HG03066 (cell line): ENCODE data around the gene CTSS.
"Not testable (repeated sequence)": the region's sequence is repeated elsewhere in the genome, so short reads cannot be mapped to it uniquely, and the experiment has no call there.

ENCODE experiments used
- ATAC-seq: cut with Tn5 transposase; IDR thresholded peaks from one replicate; pipeline ENCODE4 v1.9.1; 2021; ENCODE audit warnings: low read depth; ENCODE audit not compliant: unreplicated experiment

The CTSS gene

DNA sequence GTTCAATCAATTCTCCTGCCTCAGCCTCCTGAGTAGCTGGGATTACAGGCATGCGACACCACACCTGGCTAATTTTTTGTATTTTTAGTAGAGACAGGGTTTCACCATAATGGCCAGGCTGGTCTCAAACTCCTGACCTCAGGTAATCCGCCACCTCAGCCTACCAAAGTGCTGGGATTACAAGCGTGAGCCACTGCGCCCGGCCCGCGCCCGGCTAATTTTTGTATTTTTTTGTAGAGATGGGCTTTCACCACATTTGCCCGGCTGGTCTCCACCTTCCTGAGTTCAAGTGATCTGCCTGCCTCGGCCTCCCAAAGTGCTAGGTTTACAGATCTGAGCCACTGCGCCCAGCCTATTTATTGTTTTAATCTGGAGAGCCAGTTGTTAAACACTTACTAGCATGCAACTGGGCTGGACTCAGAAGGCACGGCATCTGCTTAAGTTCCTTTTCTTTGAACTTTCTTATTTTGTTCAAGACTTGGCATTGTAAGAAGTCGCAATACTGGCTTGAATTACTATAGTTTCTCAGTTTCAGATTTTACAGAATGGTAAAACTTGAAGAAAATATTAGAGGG is 10.4 kb upstream of the CTSS start:
- ATAC-seq, result not testable (repeated sequence)

DNA sequence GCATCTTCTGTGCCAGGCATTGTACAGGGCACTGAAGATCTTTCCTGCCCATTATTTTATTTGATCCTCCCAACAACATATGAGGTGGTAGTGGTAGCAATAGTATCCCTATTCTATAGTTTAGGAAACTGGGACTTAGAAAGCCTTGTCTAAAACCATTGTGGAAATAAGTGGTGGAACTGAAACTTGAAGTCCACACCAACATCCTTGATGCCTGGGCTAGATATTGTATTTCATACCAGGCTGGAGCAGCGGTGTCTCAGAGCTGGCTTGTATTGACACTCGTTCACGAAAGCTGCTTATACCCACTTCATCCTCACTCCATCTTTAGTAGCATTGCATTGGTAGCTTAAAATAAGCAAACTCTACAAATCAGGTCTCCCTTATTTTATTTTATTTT is 9.7 kb upstream of the CTSS start:
- no peak for ATAC-seq

DNA sequence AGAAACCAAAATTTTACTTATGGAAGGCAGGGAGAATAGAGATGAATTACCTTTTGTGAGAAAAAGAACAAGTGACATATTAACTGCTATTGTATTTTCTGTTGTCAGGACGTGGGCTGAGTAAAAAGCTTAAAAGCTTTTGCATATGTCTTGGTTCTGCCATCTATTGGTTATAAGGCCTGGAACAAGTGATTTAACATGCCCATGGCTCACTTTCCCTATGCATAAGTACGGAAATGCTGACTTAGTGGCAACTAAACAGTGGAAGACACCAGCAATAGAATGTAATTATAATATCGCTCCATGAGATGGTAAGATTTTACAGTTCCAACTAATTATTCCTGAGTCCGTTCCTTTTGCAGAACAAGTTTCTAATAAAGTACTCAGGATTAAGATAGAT is 6.7 kb upstream of the CTSS start:
- ATAC-seq, result no peak

DNA sequence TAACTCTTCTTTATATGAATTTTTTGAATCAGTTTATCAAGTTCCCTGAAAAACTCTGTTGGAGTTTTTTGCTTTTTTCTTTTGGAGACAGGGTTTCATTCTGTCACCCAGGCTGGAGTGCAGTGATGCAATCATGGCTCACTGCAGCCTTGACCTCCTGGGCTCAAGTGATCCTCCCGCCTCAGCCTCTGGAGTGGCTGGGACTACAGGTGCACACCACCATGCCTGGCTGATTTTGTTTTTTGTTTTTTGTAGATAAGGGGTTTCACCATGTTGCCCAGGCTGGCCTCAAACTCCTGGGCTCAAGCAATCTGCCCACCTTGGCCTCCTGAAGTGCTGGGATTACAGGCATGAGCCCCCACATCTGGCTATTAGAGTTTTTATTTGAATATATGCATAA is 2.1 kb upstream of the CTSS start:
- not testable (repeated sequence) for ATAC-seq

DNA sequence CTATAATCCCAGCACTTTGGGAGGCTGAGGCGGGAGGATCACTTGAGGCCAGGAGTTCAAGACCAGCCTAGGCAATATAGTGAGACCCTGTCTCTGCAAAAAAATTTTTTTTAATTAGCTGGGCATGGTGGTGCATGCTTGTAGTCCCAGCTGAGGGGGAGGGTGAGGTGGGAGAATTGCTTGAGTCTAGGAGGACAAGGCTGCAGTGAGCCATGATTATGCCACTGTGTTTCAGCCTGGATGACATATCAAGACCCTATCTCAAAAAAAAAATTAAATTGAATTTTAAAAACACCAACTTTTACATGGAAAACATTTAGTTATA is 361 bp upstream of the CTSS start:
- ATAC-seq, result peak; percentile 17

DNA sequence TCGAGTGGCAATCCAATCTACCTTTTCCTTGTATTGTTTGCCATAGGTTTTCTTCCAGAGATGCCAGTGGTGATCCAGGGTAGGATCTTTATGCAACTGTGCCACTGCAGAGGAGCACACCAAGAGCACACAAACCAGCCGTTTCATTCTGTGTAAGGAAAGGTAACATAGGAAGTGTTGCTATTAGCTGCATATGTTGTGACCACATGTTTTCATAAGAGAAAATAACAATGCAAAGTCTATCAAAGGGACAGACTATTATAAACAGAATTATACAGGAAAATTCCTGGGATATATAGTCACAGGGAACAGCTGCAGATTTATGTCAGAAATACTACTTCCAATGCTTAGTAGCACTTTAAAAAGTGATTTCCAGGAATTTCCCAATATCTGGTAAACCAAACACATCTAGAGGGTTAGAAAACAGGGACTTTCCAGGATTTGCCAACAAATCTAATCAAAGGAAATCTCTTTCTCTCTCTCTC is 919 bp downstream of the CTSS start:
- ATAC-seq, result no peak

DNA sequence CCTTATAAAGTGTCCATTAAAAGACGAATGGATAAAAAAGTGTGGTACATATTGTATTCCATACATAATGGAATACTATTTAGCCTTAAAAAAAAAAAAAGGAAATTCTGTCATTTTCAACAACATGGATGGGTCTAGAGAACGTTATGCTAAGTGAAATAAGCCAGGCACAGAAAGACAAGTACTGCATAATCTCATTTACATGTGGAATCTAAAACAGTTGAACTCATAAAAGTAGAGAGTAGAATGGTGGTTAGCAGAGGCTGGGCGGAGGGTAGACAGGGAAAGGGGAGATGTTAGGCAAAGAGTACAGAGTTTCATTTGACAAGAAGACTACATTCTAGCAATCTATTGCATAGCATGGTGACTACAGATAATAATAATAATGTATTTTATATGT is 2.6 kb downstream of the CTSS start:
- ATAC-seq, result no peak

DNA sequence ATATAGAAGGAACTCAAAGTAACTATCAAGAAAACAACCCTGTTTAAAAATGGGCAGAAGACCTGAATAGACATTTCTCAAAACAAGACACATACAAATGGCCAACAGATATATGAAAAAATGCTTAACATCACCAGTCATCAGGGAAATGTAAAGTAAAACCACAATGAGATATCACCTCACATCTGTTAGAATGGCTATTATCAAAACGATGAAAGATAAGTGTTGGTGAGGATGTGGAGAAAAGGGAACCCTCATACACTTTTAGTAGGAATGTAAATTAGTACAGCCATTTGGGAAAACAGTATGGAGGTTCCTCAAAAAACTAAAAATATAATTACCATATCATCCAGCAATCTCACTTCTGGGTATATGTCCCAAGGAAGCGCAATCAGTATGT is 3.0 kb downstream of the CTSS start:
- ATAC-seq, result no peak

DNA sequence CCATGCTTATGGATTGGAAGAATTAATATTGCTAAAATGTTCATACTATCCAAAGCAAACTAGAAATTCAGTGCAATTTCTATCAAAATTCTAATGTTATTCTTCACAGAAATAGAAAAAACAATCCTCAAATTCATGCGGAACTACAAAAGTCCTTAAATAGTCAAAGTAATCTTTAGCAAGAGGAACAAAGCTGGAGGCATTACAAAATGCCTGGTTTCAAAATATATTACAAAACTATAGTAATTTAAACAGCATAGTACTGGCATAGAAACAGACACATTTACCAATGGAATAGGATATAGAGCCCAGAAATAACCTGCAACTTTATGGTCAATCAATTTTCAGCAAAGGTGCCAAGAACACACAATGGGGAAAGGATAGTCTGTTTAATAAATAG is 3.8 kb downstream of the CTSS start:
- no peak for ATAC-seq

DNA sequence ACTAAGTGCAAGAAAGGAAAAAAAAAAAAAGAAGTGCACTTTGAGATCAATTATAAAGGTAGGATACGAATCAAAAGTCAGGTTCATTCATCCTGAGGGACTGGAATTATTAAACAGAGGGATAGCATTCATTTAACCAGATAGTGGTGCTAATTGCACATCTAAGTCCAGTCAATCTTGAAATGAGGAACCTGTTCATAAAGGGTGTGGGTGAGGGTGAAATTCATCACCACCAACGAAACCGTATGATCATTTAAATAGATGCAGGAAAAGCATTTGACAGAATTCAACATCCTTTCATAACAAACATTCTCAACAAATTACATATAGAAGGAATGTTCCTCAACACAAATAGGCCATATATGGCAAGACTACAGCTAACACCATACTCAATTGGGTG is 5.6 kb downstream of the CTSS start:
- no peak for ATAC-seq

DNA sequence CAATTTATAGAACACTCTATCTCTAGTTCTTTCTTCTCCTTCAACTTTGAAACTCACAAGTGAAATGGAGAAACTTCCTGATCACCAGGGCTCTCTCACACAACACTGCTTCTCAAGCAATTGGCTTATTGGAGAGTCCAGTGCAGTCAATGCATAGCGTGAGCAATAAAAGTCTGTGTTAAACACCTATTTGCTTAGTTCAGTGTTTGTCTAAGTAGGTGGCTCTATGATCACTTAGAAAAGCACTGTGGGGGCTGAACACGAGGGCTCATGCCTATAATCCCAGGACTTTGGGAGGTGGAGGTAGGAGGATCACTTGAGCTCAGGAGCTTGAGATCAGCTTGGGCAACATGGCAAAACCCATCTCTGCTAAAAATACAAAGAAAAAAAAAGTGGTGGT is 12.2 kb downstream of the CTSS start:
- ATAC-seq, result no peak

DNA sequence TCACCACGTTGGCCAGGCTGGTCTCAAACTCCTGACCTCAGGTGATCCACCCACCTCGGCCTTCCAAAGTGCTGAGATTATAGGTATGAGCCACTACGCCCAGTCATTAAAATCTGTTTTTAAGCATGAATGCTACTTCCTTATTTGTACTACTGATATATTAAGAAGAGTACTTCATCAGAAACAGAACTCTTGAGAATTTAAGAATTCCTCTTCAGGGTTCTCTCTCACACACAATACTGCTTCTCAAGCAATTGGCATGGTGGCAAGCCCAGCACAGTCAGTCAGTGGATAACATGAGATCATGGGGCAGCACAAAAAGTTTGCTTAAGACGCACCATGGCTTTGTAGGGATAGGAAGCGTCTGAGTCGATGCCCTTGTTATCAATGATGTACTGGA is 14.1 kb downstream of the CTSS start:
- no peak for ATAC-seq

DNA sequence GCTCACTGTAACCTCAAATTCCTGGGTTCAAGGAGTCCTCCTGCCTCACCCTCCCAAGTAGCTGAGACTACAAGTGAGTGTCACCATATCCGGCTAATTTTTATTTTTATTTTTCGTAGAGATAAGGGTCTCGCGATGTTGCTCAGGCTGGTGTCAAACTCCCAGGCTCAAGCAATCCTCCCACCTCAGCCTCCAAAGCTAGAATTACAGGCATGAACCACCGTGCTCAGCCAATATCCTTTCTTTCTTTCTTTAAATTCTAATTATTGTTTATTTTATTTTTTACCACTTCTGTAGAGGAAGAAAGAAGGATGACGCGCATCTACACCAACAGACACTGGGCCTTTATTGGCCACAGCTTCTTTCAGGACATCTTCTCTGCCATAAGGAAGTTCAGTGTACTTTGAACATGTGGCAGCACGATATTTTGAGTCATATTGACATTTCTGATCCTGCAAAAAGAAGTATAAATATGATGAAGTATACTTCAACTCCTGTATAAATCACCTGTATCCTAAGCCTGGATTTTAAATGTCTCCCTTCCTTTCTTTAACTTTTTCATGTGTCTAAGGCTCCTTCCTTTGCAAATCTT is 15.8 kb downstream of the CTSS start:
- ATAC-seq, result no peak

DNA sequence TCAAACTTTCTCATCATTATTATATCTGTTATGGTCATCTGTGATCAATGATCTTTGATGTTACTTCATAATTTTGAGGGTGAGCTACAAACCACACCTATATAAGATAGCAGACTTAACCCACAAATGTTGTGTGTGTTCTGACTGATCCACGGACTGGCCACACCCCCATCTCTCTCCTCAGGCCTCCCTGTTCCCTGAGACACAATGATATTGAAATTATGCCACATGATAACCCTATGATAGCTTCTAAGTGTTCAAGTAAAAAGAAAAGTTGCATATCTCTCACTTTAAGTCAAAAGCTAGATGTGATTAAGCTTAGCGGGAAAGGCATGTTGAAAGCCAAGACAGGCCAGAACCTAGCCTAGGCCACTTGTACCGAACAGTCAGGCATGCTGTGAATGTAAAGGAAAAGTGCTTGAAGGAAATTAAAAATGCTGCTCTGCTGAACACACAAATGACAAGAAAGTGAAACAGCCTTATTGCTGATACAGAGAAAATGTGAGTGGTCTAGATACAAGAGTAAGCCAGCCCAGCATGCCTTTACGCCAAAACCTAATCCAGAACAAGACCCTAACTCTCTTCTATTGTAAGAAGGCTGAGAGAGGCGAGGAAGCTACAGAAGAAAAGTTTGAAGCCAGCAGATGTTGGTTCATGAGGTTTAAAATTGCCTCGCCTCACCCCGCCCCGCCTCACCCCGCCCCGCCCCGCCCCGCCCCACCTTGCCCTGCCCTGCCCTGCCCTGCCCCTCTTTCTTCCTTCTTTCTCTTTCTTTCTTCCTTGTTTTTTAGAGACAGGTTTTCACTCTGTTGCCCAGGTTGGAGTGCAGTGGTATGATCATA is 16.5 kb downstream of the CTSS start:
- ATAC-seq, result no peak

DNA sequence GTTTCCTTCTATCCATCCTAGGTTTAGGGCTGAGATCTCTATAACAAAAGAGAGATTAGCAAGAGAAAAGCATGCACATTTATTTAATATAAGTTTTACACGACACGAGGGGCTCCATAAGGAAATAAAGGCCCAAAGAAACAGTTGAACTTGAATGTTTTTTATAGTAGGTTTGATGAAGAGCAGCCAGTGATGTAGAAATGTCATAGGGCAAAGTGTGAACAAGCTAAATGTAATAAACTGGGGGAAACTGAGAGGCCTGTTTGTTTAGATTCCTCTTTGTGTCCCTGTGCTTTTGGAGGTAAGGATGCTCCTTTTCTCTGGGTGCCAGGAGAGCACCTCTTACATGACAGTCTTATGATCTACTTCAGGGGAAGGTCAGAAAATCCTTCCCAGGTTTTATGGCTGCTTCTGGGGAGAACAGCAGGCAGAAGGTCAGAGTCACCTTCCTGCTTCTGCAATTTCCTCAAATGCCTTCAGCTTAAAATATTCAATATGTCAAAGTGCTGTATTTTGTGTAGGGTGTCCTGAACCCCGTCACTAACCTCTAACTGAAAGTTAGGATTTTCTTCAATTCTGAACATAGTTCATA is 35.4 kb downstream of the CTSS start:
- ATAC-seq, result no peak

DNA sequence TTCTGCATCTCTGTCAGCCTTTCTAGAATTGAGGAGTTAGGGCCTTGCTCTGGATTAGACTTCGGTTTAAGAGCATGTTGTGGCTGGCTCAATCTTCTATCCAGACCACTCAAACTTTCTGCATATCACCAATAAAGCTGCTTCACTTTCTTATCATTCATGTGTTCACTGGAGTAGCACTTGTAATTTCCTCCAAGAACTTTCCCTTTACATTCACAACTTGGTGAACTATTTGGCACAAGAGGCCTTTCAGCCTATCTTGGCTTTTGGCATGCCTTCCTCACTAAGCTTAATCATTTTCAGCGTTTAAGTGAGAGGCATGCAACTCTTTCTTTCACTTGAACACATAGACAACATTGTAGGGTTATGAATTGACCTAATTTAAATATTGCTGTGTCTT is 41.2 kb downstream of the CTSS start:
- no peak for ATAC-seq

DNA sequence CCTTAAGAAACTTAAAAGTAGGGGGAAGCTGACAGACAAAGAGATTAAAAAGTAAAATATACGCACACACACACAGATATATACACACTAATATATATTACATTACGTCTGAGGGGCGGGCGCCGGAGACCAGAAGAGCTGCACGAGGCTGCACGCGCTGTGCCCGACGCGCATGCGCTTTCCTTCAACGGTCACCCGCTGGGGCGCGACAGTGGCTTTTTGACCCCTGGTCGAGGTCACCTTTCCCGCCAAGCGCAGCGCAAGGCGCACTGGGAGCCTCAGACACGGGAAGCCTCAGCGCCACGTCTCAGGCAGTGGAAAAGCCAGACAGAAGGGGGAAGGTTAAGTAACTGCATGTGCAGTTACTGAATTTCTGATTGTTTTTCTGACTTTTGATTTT is 44.9 kb downstream of the CTSS start, which contains the start of gene HORMAD1:
TSS of gene HORMAD1 (minus strand) at position 193 of the 400 bp plus-strand sequence. CDS start 1,390 bp downstream, outside the sequence.
- no peak for ATAC-seq

DNA sequence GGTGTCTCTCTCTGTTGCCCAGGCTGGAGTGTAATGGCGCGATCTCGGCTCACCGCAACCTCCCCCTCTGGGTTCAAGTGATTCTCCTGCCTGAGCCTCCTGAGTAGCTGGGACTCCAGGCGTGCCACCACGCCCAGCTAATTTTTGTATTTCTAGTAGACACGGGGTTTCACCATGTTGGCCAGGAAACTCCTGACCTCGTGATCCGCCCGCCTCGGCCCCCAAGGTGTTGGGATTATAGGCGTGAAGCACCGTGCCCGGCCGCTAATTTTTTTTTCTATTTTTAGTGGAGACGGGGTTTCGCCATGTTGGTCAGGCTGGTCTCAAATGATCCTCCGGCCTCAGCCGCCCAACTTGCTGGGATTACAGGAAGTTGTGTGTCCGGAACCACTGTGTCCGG is 45.5 kb downstream of the CTSS start:
- ATAC-seq, result no peak

DNA sequence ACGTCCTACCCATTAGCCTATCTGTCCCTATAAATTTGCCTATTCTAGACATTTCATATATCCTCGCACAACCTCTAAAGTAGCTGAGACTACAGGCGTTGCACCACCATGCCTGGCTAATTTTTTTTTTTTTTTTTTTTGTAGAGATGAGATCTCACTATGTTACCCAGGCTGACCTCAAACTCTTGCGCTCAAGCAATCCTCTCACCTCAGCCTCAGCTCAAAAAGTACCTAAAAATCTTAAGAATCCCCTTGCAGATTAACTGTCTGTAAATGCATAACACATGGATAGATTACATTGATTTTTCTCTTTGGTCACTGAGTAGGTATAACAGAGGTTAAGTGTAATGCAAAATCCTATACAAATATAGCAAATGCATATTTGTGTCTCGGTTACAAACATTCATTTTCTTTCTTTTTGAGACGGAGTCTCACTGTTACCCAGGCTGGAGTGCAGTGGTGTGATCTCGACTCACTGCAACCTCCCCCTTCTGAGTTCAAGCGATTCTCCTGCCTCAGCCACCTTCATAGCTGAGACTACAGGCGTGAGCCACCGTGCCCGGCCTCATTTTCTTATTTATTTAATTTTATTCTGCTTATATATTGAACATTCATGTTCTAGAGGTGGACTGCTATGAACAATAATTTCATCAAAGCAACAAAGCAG is 47.2 kb downstream of the CTSS start:
- no peak for ATAC-seq

DNA sequence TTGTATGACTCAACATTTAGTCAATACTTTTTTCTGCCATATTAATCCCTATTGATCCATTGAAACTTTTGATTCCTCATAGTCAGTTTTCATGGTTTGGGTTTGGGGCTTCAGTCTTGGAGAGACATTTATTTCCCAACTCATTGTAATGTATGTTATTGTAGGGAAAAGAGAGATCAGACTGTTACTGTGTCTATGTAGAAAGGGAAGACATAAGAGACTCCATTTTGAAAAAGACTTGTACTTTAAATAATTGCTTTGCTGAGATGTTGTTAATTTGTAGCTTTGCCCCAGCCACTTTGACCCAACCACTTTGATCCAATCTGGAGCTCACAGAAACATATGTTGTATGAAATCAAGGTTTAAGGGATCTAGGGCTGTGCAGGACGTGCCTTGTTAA is 56.5 kb downstream of the CTSS start:
- not testable (repeated sequence) for ATAC-seq

DNA sequence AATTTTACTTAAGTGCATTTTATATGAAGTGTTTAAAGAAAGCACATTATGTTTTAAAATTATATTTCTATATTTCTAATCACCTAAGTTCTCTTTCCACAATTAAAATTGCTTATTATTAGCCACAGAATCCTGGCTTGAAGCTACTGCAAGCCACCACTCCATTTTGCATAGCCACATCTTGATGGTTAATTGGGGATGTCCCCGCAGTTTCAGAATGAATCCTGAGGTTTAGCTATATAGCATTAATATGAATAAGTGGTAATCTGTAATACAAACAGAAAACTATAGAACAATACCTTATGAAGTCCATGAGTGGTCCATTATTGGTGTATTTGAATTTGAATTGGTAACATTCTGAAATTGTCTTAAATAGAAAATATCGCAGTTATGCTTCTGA is 57.0 kb downstream of the CTSS start:
- no peak for ATAC-seq
